Measurements from ENCODE around the gene GNB1L.

The GNB1L gene

DNA sequence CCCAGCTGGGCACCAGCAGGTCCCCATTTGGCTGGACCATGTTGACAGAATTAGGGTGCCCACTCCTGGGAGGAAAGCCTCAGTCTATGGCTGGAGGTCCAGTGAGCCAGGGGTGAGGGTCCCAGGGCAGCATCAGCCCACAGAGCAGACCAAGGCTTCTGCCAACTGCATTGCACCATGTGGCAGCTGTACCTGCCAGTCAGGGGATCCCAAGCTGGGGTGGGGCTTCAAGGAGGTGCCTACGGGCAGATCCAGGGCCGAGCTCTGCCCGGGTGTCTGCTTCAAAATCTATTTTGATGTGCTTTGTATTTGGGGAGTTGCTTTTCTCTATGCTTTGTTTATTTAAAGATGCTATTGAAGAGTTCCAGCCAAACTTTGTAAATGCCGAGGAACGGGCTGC, 120.9 kb downstream of the GNB1L start:
- POLR2A ChIA-PET = no interaction called here
- TF ChIP-seq, protein P1, sequence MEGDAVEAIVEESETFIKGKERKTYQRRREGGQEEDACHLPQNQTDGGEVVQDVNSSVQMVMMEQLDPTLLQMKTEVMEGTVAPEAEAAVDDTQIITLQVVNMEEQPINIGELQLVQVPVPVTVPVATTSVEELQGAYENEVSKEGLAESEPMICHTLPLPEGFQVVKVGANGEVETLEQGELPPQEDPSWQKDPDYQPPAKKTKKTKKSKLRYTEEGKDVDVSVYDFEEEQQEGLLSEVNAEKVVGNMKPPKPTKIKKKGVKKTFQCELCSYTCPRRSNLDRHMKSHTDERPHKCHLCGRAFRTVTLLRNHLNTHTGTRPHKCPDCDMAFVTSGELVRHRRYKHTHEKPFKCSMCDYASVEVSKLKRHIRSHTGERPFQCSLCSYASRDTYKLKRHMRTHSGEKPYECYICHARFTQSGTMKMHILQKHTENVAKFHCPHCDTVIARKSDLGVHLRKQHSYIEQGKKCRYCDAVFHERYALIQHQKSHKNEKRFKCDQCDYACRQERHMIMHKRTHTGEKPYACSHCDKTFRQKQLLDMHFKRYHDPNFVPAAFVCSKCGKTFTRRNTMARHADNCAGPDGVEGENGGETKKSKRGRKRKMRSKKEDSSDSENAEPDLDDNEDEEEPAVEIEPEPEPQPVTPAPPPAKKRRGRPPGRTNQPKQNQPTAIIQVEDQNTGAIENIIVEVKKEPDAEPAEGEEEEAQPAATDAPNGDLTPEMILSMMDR (IDR thresholded peaks at IDR 0.05; ENCODE audit: insufficient read depth, low read length, missing control alignments) = no peak
- CTCF ChIA-PET = interaction anchor here (1.0 to 7.0 kb wide), 3 partner anchors 169 to 210 kb away, joined by 3 to 444 read pairs (median 125); no protein-coding TSS in a partner anchor
- H3K4me3 ChIP-seq (ENCODE audit: low read depth, low read length) = no peak overlapping the region
- DNase-seq (ENCODE audit: low read depth, low spot score) = no peak
